Breast epithelium (tissue), 3 donors: ENCODE data around the gene FPGS.

ENCODE experiments used
- POLR2A ChIP-seq: fragments of 450-650 bp; IDR thresholded peaks from one replicate; pipeline ENCODE4 v1.6.1; 2016; ENCODE audit warnings: antibody characterized with exemption, mild to moderate bottlenecking, moderate library complexity
- TF ChIP-seq, protein P1 (sequence below), 3 donors: fragments of 450-650 bp; IDR thresholded peaks; one replicate each; pipeline ENCODE4 v1.5.1; 2016 to 2017; ENCODE audit warnings: antibody characterized with exemption in 3 of 3, mild to moderate bottlenecking in 3 of 3, moderate library complexity in 3 of 3

GRCh38 chr9:127856729-127857116 lies 54.0 kb downstream of the FPGS start:
- TF ChIP-seq, protein P1, sequence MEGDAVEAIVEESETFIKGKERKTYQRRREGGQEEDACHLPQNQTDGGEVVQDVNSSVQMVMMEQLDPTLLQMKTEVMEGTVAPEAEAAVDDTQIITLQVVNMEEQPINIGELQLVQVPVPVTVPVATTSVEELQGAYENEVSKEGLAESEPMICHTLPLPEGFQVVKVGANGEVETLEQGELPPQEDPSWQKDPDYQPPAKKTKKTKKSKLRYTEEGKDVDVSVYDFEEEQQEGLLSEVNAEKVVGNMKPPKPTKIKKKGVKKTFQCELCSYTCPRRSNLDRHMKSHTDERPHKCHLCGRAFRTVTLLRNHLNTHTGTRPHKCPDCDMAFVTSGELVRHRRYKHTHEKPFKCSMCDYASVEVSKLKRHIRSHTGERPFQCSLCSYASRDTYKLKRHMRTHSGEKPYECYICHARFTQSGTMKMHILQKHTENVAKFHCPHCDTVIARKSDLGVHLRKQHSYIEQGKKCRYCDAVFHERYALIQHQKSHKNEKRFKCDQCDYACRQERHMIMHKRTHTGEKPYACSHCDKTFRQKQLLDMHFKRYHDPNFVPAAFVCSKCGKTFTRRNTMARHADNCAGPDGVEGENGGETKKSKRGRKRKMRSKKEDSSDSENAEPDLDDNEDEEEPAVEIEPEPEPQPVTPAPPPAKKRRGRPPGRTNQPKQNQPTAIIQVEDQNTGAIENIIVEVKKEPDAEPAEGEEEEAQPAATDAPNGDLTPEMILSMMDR (IDR thresholded peaks at IDR 0.05): no peak
- no peak for TF ChIP-seq POLR2A
